ENCODE data around the gene MROH2B. TPM values are rescaled to one million over a fixed set of nuclear protein-coding genes. Genes with fewer than 3 reads are reported as not detected.

MROH2B gene
- total RNA-seq, 1 donor from 2014 or later: not detected

DNA sequence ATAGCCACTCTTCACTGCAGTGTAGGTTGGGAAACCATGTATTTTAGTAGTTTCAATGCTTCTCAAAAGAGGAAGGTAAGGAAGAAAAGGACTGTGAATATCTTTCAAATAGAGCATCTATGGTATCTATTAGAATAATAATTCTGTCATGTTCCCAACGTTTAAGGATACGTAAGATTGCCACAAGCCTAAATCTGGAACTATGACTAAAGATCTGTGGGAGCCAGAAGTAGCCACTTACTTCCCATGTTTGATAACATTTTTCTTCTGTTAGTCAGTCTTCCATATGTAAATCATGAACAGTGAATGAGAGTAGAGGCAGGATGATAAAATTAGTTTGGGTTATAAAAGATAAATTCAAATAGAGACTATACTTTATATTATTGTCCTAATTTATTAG lies 16.3 kb upstream of the MROH2B start:
- DNase-seq (ENCODE audit: low read depth): no peak
- no peaks in the 10 kb centered on the region for H3K36me3 ChIP-seq (ENCODE audit: control insufficient read depth, insufficient read depth, low read length)
- no peak overlapping the region for H3K4me3 ChIP-seq (ENCODE audit: low read depth, low read length)
- H3K27me3 ChIP-seq (ENCODE audit: control insufficient read depth, insufficient read depth, low read length): no peaks in the 10 kb centered on the region
- TF ChIP-seq, protein P1, sequence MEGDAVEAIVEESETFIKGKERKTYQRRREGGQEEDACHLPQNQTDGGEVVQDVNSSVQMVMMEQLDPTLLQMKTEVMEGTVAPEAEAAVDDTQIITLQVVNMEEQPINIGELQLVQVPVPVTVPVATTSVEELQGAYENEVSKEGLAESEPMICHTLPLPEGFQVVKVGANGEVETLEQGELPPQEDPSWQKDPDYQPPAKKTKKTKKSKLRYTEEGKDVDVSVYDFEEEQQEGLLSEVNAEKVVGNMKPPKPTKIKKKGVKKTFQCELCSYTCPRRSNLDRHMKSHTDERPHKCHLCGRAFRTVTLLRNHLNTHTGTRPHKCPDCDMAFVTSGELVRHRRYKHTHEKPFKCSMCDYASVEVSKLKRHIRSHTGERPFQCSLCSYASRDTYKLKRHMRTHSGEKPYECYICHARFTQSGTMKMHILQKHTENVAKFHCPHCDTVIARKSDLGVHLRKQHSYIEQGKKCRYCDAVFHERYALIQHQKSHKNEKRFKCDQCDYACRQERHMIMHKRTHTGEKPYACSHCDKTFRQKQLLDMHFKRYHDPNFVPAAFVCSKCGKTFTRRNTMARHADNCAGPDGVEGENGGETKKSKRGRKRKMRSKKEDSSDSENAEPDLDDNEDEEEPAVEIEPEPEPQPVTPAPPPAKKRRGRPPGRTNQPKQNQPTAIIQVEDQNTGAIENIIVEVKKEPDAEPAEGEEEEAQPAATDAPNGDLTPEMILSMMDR (IDR thresholded peaks at IDR 0.05; ENCODE audit: insufficient read depth, low read length, poor library complexity, severe bottlenecking): no peak

DNA sequence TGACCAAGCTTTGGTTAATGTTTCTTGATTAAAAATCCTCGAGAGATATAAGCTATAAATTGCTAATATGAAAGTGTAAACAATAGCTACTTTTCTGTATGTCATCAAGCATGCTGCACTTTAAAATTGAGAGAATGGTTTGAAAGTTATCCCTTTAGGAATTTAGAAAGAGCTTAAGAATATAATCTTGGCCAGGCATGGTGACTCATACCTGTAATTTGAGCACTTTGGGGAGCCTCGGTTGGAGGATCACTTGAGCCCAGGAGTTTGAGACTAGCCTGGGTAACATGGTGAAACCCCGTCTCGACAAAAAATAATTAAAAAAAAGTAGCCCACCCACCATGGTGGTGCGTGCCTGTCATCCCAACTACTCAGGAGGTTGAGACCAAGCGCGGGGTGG lies 12.2 kb upstream of the MROH2B start:
- no peaks in the 10 kb centered on the region for H3K36me3 ChIP-seq (ENCODE audit: control insufficient read depth, insufficient read depth, low read length)
- H3K4me3 ChIP-seq (ENCODE audit: low read depth, low read length): no peak overlapping the region
- no peak for DNase-seq (ENCODE audit: low read depth)
- TF ChIP-seq, protein P1 (IDR thresholded peaks at IDR 0.05; ENCODE audit: insufficient read depth, low read length, poor library complexity, severe bottlenecking): no peak
- H3K27me3 ChIP-seq (ENCODE audit: control insufficient read depth, insufficient read depth, low read length): no peaks in the 10 kb centered on the region

DNA sequence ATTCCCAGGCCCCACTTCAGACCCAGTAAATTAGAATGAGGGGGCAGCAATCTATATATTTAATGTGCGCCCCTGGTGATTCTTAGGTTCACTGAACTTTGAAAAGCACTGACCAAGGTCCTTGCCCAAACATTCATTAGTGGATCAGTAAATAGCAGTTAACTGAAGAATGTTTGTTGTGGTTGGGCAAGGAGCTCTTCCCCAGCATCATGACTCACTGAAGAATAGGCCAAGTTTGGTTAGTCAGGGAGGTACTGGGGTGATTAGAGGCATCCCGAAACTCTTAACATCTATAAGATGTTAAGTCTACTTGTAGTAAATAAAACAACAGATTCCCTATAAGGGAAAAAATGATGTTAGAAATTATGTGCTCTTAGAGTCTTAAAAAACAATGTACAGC lies 833 bp upstream of the MROH2B start:
- DNase-seq (ENCODE audit: low read depth): no peak
- Histone ChIP-seq H3K4me3 (ENCODE audit: low read depth, low read length) (no peak overlapping the region), H3K36me3 (ENCODE audit: control insufficient read depth, insufficient read depth, low read length) (no peaks in the 10 kb centered on the region), H3K27me3 (ENCODE audit: control insufficient read depth, insufficient read depth, low read length) (no peaks in the 10 kb centered on the region)
- TF ChIP-seq, protein P1 (IDR thresholded peaks at IDR 0.05; ENCODE audit: insufficient read depth, low read length, poor library complexity, severe bottlenecking): no peak

DNA sequence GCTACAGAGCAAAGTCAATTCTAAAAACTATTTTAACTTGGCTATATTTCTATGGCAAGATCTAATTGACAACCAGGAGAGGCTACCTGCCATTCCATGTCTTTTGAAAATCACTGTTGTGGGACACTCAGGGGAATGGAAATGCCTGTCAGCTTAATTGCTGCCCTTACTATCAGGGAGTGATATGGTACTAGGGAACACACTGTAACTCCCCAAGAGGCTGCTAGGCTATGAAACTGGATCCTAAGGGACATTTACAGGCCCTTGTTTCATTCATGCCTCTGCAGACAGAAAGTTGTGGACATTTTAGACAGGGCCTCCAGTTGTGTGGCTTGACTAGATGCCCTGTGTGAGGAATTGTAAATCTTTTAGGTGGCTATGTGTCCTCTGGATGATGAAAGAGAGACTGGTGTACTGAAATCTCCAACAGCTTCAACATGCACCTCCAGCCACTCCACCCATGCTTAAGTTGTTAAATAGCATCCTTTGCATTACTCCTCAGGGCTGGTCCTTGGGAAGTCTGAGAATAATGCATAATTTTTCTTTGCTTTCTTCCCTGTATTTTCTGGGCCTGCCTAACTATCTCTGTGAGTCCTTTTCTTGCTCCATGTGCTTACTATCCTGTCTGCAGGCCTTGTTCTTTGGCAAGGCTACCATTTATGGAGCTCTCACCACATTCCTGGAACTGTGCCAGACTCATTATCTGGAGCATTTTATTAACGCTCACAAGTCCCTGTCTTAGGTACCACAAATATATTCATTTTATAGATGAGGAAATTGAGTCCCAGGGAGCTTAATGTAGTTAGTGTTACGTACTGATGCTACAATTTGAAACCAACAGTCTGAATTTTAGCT lies 3.2 kb downstream of the MROH2B start:
- no peaks in the 10 kb centered on the region for H3K36me3 ChIP-seq (ENCODE audit: control insufficient read depth, insufficient read depth, low read length)

DNA sequence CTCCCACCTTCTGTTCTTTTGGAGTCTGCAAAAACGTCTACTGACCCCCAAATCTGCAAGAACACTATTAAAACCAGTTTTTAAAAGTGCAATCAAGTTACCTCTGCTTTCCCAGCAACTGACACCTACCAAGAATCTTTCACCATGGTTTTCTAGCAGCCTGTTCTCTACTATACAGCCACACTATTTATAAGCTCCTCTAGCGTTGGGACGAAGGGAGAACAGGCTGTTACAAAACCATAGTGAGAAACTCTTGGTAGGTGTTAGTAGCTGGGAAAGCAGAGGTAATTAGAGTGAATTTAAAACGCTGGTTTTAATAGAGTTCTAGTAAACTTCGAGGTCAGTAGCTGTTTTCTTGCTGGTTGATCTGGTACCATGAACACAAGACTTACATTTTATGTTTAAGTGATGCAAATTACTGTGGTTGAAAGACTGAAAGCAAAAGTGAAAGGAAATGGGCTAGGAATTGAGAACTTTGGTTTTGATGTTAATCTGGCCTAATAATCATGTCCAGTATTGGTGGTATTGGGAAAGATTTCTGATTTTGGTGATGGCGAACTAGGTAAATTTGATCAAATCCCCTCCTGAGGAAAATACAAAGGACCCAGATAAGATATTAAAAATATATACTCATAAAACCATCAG lies 5.3 kb downstream of the MROH2B start:
- Histone ChIP-seq H3K4me3 (ENCODE audit: low read depth, low read length) (no peak overlapping the region), H3K36me3 (ENCODE audit: control insufficient read depth, insufficient read depth, low read length) (no peaks in the 10 kb centered on the region), H3K27me3 (ENCODE audit: control insufficient read depth, insufficient read depth, low read length) (no peaks in the 10 kb centered on the region)
- DNase-seq (ENCODE audit: low read depth): no peak
- TF ChIP-seq, protein P1 (IDR thresholded peaks at IDR 0.05; ENCODE audit: insufficient read depth, low read length, poor library complexity, severe bottlenecking): no peak

More for the DNA sequence above, 3.2 kb downstream of the MROH2B start:
- H3K4me3 ChIP-seq (ENCODE audit: low read depth, low read length): no peak overlapping the region
- DNase-seq (ENCODE audit: low read depth): no peak
- H3K27me3 ChIP-seq (ENCODE audit: control insufficient read depth, insufficient read depth, low read length): no peaks in the 10 kb centered on the region
- TF ChIP-seq, protein P1 (IDR thresholded peaks at IDR 0.05; ENCODE audit: insufficient read depth, low read length, poor library complexity, severe bottlenecking): no peak
